GM10266 (cell line): ENCODE data around the gene SLC25A22.
A peak's percentile ranks its signal among the peaks of the same experiment; 100 is the strongest.

Source experiments
- DNase-seq: peaks from one replicate; pipeline ENCODE4 v3.0.0; 2012; ENCODE audit errors: extremely low spot score
- CTCF ChIP-seq: IDR thresholded peaks from 2 replicates; pipeline ENCODE4 v1.5.1; 2012; ENCODE audit warnings: mild to moderate bottlenecking, low read depth; ENCODE audit not compliant: control insufficient read depth, insufficient read depth; ENCODE audit errors: missing control alignments

The SLC25A22 gene

DNA sequence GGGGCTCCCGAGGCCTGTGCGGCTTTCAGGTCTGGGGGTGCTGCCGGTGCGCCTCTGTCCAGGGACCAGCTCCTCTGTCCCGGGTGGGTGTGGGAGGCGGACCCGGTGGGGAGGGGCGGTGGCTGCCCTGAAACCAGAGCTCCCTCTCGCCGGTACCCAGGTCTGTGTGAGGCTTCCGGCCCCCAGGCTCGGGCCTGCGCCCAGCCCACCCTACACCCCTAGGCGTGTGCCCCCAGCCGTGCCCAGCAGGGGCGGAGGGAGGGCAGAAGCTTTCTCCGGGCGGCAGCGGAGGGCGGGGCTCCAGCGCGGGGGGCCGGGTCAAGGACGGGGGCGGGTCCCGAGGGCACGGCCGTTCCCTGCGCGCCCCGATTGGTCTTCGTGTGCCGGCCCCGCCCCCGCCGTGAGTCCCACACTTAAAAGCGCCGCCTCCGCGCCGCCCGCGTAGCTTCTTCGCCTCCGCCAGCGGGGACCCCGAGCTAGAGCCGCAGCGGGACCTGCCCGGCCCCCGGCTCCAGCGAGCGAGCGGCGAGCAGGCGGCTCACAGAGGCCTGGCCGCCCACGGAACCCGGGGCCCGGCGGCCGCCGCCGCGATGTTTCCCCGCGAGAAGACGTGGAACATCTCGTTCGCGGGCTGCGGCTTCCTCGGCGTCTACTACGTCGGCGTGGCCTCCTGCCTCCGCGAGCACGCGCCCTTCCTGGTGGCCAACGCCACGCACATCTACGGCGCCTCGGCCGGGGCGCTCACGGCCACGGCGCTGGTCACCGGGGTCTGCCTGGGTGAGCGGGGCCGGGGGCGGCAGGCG, 21.2 kb upstream of the SLC25A22 start:
- DNase-seq = peak; percentile 97
- no peak for TF ChIP-seq CTCF

GRCh38 chr11:818396-819128, 20.5 kb upstream of the SLC25A22 start, which contains the start of gene PNPLA2:
PNPLA2 (plus strand) TSS chr11:818914; CDS start chr11:819719, 805 bp downstream.
- no peak for TF ChIP-seq CTCF
- no peak for DNase-seq

GRCh38 chr11:816433-816779, 18.3 kb upstream of the SLC25A22 start:
- no peak for TF ChIP-seq CTCF
- DNase-seq = no peak

GRCh38 chr11:815675-816432, 17.8 kb upstream of the SLC25A22 start:
- DNase-seq = no peak
- no peak for TF ChIP-seq CTCF

DNA sequence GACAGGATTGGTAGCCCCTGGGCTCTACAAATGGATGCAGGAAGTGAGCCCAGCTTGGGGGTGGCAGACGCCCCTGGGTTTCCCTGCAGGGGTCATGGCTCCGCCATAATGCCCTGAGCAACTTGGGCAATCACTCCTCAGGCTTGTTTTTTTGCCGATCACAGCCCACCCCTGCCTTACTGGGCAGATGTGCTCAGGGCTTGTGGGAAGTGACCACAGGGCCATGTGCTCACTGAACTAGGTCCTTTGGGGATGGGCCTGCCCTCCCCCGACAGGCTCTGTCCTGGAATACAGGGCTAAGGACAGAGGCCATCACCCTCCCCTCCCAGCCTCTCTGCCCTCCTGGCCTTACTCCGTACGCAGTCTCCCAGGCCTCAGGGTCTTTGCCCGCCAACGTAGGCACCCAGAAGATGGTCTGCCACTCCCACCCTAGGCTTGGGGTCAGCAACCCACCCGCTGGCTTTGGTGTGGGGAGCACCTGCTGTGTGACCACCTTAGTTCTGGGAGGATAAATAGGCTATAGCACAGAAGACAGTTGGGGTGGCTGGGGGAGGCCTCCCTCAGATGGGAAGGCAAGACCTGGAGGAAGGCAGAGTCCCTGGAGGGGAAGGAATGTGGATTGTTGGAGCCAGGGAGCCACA, 15.5 kb upstream of the SLC25A22 start:
- no peak for DNase-seq
- no peak for TF ChIP-seq CTCF

GRCh38 chr11:813072-813455, 15.0 kb upstream of the SLC25A22 start:
- DNase-seq = no peak
- no peak for TF ChIP-seq CTCF

DNA sequence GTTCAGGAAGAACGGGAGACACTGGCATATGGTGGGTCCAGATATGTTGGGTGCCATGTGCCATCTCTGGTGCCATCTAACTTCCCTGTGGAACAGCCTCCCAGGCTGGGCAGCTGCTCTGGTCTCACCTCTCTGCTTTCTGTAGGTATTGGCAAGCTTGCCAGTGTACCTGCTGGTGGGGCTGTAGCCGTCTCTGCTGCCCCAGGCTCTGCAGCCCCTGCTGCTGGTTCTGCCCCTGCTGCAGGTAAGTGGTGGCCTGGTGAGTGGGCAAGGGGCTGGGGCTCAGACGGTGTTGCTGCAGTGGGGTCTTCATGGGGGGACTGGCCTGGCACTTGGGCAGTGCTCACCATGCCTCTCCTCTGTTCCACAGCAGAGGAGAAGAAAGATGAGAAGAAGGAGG, 14.3 kb upstream of the SLC25A22 start:
- no peak for DNase-seq
- TF ChIP-seq CTCF = no peak
